Fibroblast of lung (primary cell): ENCODE data around the gene MDC1.
"Not testable (repeated sequence)": the region's sequence is repeated elsewhere in the genome, so short reads cannot be mapped to it uniquely, and the experiment has no call there.

Source experiments
- EZH2 ChIP-seq: IDR thresholded peaks from 2 replicates; pipeline ENCODE4 v1.5.1; 2012; ENCODE audit warnings: low read length, control low read depth, mild to moderate bottlenecking; ENCODE audit errors: missing control alignments
- TF ChIP-seq, protein P1 (sequence below), 2 donors: IDR thresholded peaks in 1 of 2; conservative IDR thresholded peaks in 1 of 2; 1 replicate in 1 of 2; 2 replicates in 1 of 2; pipeline ENCODE4 v1.5.1; 2011 to 2012; ENCODE audit warnings: low read length in 2 of 2, control low read depth in 1 of 2, inconsistent platforms in 1 of 2, low read depth in 1 of 2, mild to moderate bottlenecking in 1 of 2

GRCh38 chr6:30756405-30757003 is 39.4 kb upstream of the MDC1 start:
- TF ChIP-seq, protein P1, sequence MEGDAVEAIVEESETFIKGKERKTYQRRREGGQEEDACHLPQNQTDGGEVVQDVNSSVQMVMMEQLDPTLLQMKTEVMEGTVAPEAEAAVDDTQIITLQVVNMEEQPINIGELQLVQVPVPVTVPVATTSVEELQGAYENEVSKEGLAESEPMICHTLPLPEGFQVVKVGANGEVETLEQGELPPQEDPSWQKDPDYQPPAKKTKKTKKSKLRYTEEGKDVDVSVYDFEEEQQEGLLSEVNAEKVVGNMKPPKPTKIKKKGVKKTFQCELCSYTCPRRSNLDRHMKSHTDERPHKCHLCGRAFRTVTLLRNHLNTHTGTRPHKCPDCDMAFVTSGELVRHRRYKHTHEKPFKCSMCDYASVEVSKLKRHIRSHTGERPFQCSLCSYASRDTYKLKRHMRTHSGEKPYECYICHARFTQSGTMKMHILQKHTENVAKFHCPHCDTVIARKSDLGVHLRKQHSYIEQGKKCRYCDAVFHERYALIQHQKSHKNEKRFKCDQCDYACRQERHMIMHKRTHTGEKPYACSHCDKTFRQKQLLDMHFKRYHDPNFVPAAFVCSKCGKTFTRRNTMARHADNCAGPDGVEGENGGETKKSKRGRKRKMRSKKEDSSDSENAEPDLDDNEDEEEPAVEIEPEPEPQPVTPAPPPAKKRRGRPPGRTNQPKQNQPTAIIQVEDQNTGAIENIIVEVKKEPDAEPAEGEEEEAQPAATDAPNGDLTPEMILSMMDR (conservative IDR thresholded peaks at IDR 0.05 in 1 of 2, IDR thresholded peaks at IDR 0.05 in 1 of 2; ENCODE audit: low read depth in 1 of 2, low read length in 2 of 2), result not testable (repeated sequence)
- not testable (repeated sequence) for TF ChIP-seq EZH2
